Left ventricle myocardium inferior (tissue), 1 donor: Measurements from ENCODE around the gene ZNF488. TPM values are rescaled to one million over a fixed set of nuclear protein-coding genes. Genes with fewer than 3 reads are reported as not detected.

Experiments
- DNase-seq: peaks from one replicate; pipeline ENCODE4 v3.0.0-alpha.2; 2020
- H3K27ac ChIP-seq: fragments of 200-600 bp; replicated peaks from 2 replicates; pipeline ENCODE4 v1.8.0; 2021
- H3K27me3 ChIP-seq: fragments of 200-600 bp; 2 replicates; pipeline ENCODE4 v1.8.0; 2021; ENCODE audit warnings: low read depth
- H3K36me3 ChIP-seq: fragments of 200-600 bp; 2 replicates; pipeline ENCODE4 v1.8.0; 2021
- H3K4me1 ChIP-seq: fragments of 200-600 bp; 2 replicates; pipeline ENCODE4 v1.8.0; 2021
- H3K4me3 ChIP-seq: fragments of 200-600 bp; 2 replicates; pipeline ENCODE4 v1.8.0; 2021; ENCODE audit warnings: mild to moderate bottlenecking, moderate library complexity
- H3K9me3 ChIP-seq: fragments of 200-600 bp; replicated peaks from 2 replicates; pipeline ENCODE4 v1.8.0; 2021
- CTCF ChIP-seq: fragments of 200-600 bp; IDR thresholded peaks from 2 replicates; pipeline ENCODE4 v1.8.0; 2021; ENCODE audit warnings: antibody characterized with exemption, mild to moderate bottlenecking, borderline replicate concordance
- intact Hi-C: fragments of 100-400 bp; cut with micrococcal nuclease; formaldehyde crosslinking; loops from one replicate; pipeline ENCODE4 v1.11.0; 2022
- total RNA-seq: library from RNA; stranded (reverse); fragmentation: NEBNext Ultra II Directional; extraction: Animal tissue kit (Norgen Biotek cat#: 25700); gene quantifications from one replicate; pipeline ENCODE4 v1.2.1, GENCODE V29; 2021
- donor health status: DM: no; HTN: yes; CAD: no; lungs with severe emphysema.

The ZNF488 gene
- total RNA-seq, 1 donor from 2014 or later: 0.05 TPM

- no peak overlapping the region for H3K4me3 ChIP-seq
- no peaks in the 10 kb centered on the region for H3K36me3 ChIP-seq
- intact Hi-C loops: no loop called here
- no peak overlapping the region for H3K27ac ChIP-seq
- H3K27me3 ChIP-seq: peaks cover 11% of the 10 kb centered on the region
- TF ChIP-seq CTCF: no peak
- H3K4me1 ChIP-seq: no peaks in the 10 kb centered on the region
- H3K9me3 ChIP-seq: no peaks in the 10 kb centered on the region
- no peak for DNase-seq
Observed at GRCh38 chr10:47351899-47352815, 31.9 kb downstream of the ZNF488 start.

GRCh38 chr10:47350671-47351640 lies 33.1 kb downstream of the ZNF488 start:
- no peak for DNase-seq
- H3K27me3 ChIP-seq: peaks cover 11% of the 10 kb centered on the region
- H3K27ac ChIP-seq: no peak overlapping the region
- H3K4me1 ChIP-seq: no peaks in the 10 kb centered on the region
- no peaks in the 10 kb centered on the region for H3K36me3 ChIP-seq
- TF ChIP-seq CTCF: no peak
- H3K9me3 ChIP-seq: no peaks in the 10 kb centered on the region
- intact Hi-C loops: no loop called here
- no peak overlapping the region for H3K4me3 ChIP-seq

- no peak overlapping the region for H3K27ac ChIP-seq
- peaks cover 11% of the 10 kb centered on the region for H3K27me3 ChIP-seq
- no peaks in the 10 kb centered on the region for H3K4me1 ChIP-seq
- H3K36me3 ChIP-seq: no peaks in the 10 kb centered on the region
- H3K9me3 ChIP-seq: no peaks in the 10 kb centered on the region
- no peak for TF ChIP-seq CTCF
- H3K4me3 ChIP-seq: no peak overlapping the region
- DNase-seq: no peak
- intact Hi-C loops: no loop called here
Observed at GRCh38 chr10:47349941-47350371, 34.1 kb downstream of the ZNF488 start.

- H3K4me1 ChIP-seq: no peaks in the 10 kb centered on the region
- no peak for DNase-seq
- no peaks in the 10 kb centered on the region for H3K9me3 ChIP-seq
- H3K27me3 ChIP-seq: peaks cover 11% of the 10 kb centered on the region
- H3K4me3 ChIP-seq: no peak overlapping the region
- H3K36me3 ChIP-seq: no peaks in the 10 kb centered on the region
- TF ChIP-seq CTCF: no peak
- intact Hi-C loops: no loop called here
- no peak overlapping the region for H3K27ac ChIP-seq
Observed at GRCh38 chr10:47349516-47349915, 34.6 kb downstream of the ZNF488 start.

GRCh38 chr10:47348661-47349470 lies 35.2 kb downstream of the ZNF488 start:
- H3K27ac ChIP-seq: no peak overlapping the region
- DNase-seq: no peak

More at GRCh38 chr10:47348661-47349470, 35.2 kb downstream of the ZNF488 start:
- H3K9me3 ChIP-seq: no peaks in the 10 kb centered on the region
- intact Hi-C loops: no loop called here
- H3K4me1 ChIP-seq: no peaks in the 10 kb centered on the region
- peaks cover 11% of the 10 kb centered on the region for H3K27me3 ChIP-seq
- no peak overlapping the region for H3K4me3 ChIP-seq
- no peaks in the 10 kb centered on the region for H3K36me3 ChIP-seq
- no peak for TF ChIP-seq CTCF
